ENCODE measurements around the gene KIRREL1. TPM values are rescaled to one million over a fixed set of nuclear protein-coding genes. Genes with fewer than 3 reads are reported as not detected.

KIRREL1 gene
- total RNA-seq, 1 experiment from 2014 or later = 30.7 TPM

GRCh38 chr1:157955857-157956256 is 37.6 kb upstream of the KIRREL1 start:
- TF ChIP-seq CTCF (conservative IDR thresholded peaks at IDR 0.05) = no peak
- TF ChIP-seq EZH2 (IDR thresholded peaks at IDR 0.05; ENCODE audit: low read depth) = no peak
- ChIA-PET CTCF (no interaction called here), POLR2A (ENCODE audit: unreplicated experiment) (no interaction called here)
- Histone ChIP-seq H3F3A (ENCODE audit: insufficient read depth, low read depth) (no peaks in the 10 kb centered on the region), H3K36me3 (ENCODE audit: low read depth) (no peaks in the 10 kb centered on the region), H3K9me3 (ENCODE audit: insufficient read depth, low read depth) (no peaks in the 10 kb centered on the region), H3K4me1 (replicated peaks; ENCODE audit: insufficient read depth) (no peaks in the 10 kb centered on the region), H3K27ac (no peak overlapping the region), H2AFZ (no peak overlapping the region), H3K4me3 (no peak overlapping the region), H3K9me2 (ENCODE audit: insufficient read depth) (no peaks in the 10 kb centered on the region), H4K20me1 (ENCODE audit: insufficient read depth) (no peaks in the 10 kb centered on the region), H3K4me2 (no peak overlapping the region), H3K27me3 (ENCODE audit: insufficient read depth, low read depth) (peaks cover 64% of the 10 kb centered on the region), H3K79me2 (ENCODE audit: low read depth) (no peaks in the 10 kb centered on the region)
- DNase-seq = no peak
- no TSS peak for BruUV-seq (replicated peaks)
- intact Hi-C loops (cut with micrococcal nuclease; ENCODE audit: unreplicated experiment) = no loop called here

DNA sequence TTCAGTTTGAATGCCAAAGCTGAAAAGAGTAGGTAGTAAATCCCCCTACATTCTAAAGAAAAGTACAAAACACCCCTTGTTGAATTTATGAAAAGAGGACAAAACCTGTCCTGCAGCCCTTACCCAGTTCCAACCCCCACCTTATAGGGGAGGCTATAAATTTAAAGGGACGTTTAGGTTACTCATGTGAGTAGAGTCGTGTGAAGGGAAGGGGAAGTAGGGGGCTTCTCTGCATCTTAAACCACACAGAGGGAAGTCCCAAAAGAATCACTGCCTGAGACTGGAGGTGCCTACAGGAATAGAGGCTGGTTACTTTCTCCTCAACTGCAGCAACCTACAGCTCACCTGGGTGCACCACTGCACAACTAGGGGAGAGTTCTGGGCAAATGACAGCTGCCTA is 36.7 kb upstream of the KIRREL1 start:
- Histone ChIP-seq H3K4me3 (no peak overlapping the region), H2AFZ (no peak overlapping the region), H4K20me1 (ENCODE audit: insufficient read depth) (no peaks in the 10 kb centered on the region), H3K9me2 (ENCODE audit: insufficient read depth) (no peaks in the 10 kb centered on the region), H3K4me1 (replicated peaks; ENCODE audit: insufficient read depth) (no peaks in the 10 kb centered on the region), H3K79me2 (ENCODE audit: low read depth) (no peaks in the 10 kb centered on the region), H3F3A (ENCODE audit: insufficient read depth, low read depth) (no peaks in the 10 kb centered on the region), H3K4me2 (no peak overlapping the region), H3K36me3 (ENCODE audit: low read depth) (no peaks in the 10 kb centered on the region), H3K27me3 (ENCODE audit: insufficient read depth, low read depth) (peaks cover 59% of the 10 kb centered on the region), H3K27ac (no peak overlapping the region), H3K9me3 (ENCODE audit: insufficient read depth, low read depth) (no peaks in the 10 kb centered on the region)
- POLR2A ChIA-PET (ENCODE audit: unreplicated experiment) = no interaction called here
- intact Hi-C loops (cut with micrococcal nuclease; ENCODE audit: unreplicated experiment) = no loop called here
- BruUV-seq (replicated peaks) = no TSS peak
- CTCF ChIA-PET = no interaction called here
- DNase-seq = no peak
- TF ChIP-seq EZH2 (IDR thresholded peaks at IDR 0.05; ENCODE audit: low read depth) (no peak), CTCF (conservative IDR thresholded peaks at IDR 0.05) (no peak)

DNA sequence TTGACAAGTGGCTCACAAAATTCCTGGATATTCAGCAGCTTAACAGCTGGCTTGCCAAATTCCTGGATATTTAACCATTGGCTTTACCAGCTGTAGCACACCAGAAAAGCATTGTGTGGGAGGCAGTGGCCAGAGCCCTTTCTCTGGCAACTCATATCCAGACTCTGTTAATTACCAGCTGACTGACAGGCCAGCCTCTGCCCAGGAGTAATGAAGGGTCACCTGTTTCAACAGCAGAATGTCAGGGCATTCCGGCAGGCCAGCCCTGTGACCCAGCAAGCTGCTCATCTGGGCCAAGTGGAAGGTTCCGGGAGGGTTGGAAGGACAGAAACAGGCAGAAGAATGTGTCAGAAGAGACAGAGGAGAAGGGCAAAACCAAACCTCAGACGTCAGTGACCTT is 35.2 kb upstream of the KIRREL1 start:
- H3K36me3 ChIP-seq (ENCODE audit: low read depth) = no peaks in the 10 kb centered on the region
- no peak overlapping the region for H2AFZ ChIP-seq
- H3K4me2 ChIP-seq = no peak overlapping the region
- no peak for DNase-seq
- no peak overlapping the region for H3K27ac ChIP-seq
- H3K9me3 ChIP-seq (ENCODE audit: insufficient read depth, low read depth) = no peaks in the 10 kb centered on the region
- peaks cover 48% of the 10 kb centered on the region for H3K27me3 ChIP-seq (ENCODE audit: insufficient read depth, low read depth)
- no TSS peak for BruUV-seq (replicated peaks)
- ChIA-PET POLR2A (ENCODE audit: unreplicated experiment) (no interaction called here), CTCF (no interaction called here)
- H3K4me3 ChIP-seq = no peak overlapping the region
- no peaks in the 10 kb centered on the region for H3K9me2 ChIP-seq (ENCODE audit: insufficient read depth)
- H3F3A ChIP-seq (ENCODE audit: insufficient read depth, low read depth) = no peaks in the 10 kb centered on the region
- no peaks in the 10 kb centered on the region for H3K4me1 ChIP-seq (replicated peaks; ENCODE audit: insufficient read depth)
- no peaks in the 10 kb centered on the region for H4K20me1 ChIP-seq (ENCODE audit: insufficient read depth)
- intact Hi-C loops (cut with micrococcal nuclease; ENCODE audit: unreplicated experiment) = no loop called here
- TF ChIP-seq CTCF (conservative IDR thresholded peaks at IDR 0.05) = no peak
- no peak for TF ChIP-seq EZH2 (IDR thresholded peaks at IDR 0.05; ENCODE audit: low read depth)
- no peaks in the 10 kb centered on the region for H3K79me2 ChIP-seq (ENCODE audit: low read depth)

All from PC-9 (cell line).